NK-92 (cell line): ENCODE data around the gene CELSR3.
A peak's percentile ranks its signal among the peaks of the same experiment; 100 is the strongest.

ENCODE experiments used
- DNase-seq: peaks from one replicate; lab custom pipeline; 2025; ENCODE audit not compliant: unreplicated experiment; lab: John Stamatoyannopoulos, UW

The CELSR3 gene

GRCh38 chr3:48686538-48687219, 24.0 kb upstream of the CELSR3 start:
- DNase-seq, result no peak

- peak; percentile 18 for DNase-seq
Observed at GRCh38 chr3:48685603-48686511, 23.2 kb upstream of the CELSR3 start, which contains the start of gene NCKIPSD. TSS of gene NCKIPSD (minus strand) at chr3:48685915. CDS start at chr3:48685807, 108 bp downstream.

GRCh38 chr3:48685293-48685602, 22.6 kb upstream of the CELSR3 start:
- DNase-seq, result no peak

GRCh38 chr3:48684480-48685143, 21.9 kb upstream of the CELSR3 start:
- DNase-seq, result no peak

- no peak for DNase-seq
Observed at GRCh38 chr3:48684054-48684349, 21.3 kb upstream of the CELSR3 start.

- no peak for DNase-seq
Observed at GRCh38 chr3:48682786-48683185, 20.1 kb upstream of the CELSR3 start.

GRCh38 chr3:48681974-48682610, 19.4 kb upstream of the CELSR3 start:
- DNase-seq, result no peak

- no peak for DNase-seq
Observed at GRCh38 chr3:48681541-48681880, 18.8 kb upstream of the CELSR3 start.

GRCh38 chr3:48680811-48681540, 18.3 kb upstream of the CELSR3 start:
- no peak for DNase-seq

- DNase-seq, result no peak
Observed at GRCh38 chr3:48679411-48680391, 17.0 kb upstream of the CELSR3 start.

- DNase-seq, result no peak
Observed at GRCh38 chr3:48678566-48679380, 16.1 kb upstream of the CELSR3 start.

- no peak for DNase-seq
Observed at GRCh38 chr3:48678056-48678455, 15.4 kb upstream of the CELSR3 start.

GRCh38 chr3:48674505-48674904, 11.8 kb upstream of the CELSR3 start:
- no peak for DNase-seq

- DNase-seq, result no peak
Observed at GRCh38 chr3:48672522-48672921, 9.8 kb upstream of the CELSR3 start.

GRCh38 chr3:48664929-48665328, 2.2 kb upstream of the CELSR3 start:
- DNase-seq, result no peak

GRCh38 chr3:48664313-48664644, 1.6 kb upstream of the CELSR3 start:
- DNase-seq, result no peak

- DNase-seq, result no peak
Observed at GRCh38 chr3:48663489-48664312, 1.0 kb upstream of the CELSR3 start.

GRCh38 chr3:48662145-48662752, 437 bp downstream of the CELSR3 start:
- DNase-seq, result no peak
